OCI-LY1 (cell line): ENCODE measurements around the gene POLR2J3.
"Not testable (repeated sequence)": the region's sequence is repeated elsewhere in the genome, so short reads cannot be mapped to it uniquely, and the experiment has no call there.

Experiments
- CTCF ChIP-seq: fragments of 200-600 bp; sonication (generic), shearing (Covaris generic); IDR thresholded peaks from 2 replicates; pipeline ENCODE4 v1.5.1; 2017; ENCODE audit warnings: mild to moderate bottlenecking, antibody characterized with exemption, low read length, moderate library complexity, mixed read lengths
- EZH2 ChIP-seq: fragments of 200-600 bp; sonication (generic), shearing (Covaris generic); IDR thresholded peaks from 2 replicates; pipeline ENCODE4 v1.8.0; 2017; ENCODE audit warnings: borderline replicate concordance, mixed run types, mild to moderate bottlenecking, antibody characterized with exemption, low read length, moderate library complexity, mixed read lengths

GRCh38 chr7:102611013-102611674 lies 38.8 kb upstream of the POLR2J3 start:
- not testable (repeated sequence) for TF ChIP-seq CTCF, EZH2
